ENCODE data around the gene BTK.
A peak's percentile ranks its signal among the peaks of the same experiment; 100 is the strongest.

BTK gene

DNA sequence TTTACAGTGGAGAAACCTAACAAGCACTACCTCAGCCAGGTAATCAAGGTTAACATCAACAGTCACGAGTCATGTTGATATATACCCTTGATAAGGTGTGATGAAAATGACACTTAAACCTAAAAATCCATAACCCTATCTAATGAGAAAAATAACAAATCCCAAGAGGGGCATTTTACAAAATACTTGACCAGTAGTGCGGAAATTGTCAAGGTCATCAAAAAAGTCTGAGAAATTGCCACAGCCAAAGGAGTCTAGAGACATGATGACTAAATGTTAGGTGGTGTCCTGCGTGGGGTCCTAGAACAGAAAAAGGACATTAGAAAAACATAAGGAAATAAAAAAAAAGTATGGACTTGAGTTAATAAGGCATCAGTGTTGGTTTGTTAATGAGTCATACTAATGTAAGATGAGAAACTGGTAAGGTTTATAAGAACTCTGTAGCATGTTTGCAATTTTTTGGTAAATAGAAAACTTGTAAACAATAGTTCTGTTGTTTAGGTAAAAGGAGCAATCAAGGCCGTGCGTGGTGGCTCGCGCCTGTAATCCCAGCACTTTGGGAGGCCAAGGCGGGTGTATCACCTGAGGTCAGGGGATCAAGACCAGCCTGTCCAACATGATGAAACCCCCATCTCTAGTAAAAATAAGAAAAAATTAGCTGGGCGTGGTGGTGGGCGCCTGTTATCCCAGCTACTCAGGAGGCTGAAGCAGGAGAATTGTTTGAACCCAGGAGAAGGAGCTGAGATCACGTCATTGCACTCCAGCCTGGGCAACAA lies 7.7 kb upstream of the BTK start:
- no peak for DNase-seq

- no peak for DNase-seq
These were observed 5.8 kb upstream of the BTK start for GRCh38 chrX:101391831-101392230.

DNA sequence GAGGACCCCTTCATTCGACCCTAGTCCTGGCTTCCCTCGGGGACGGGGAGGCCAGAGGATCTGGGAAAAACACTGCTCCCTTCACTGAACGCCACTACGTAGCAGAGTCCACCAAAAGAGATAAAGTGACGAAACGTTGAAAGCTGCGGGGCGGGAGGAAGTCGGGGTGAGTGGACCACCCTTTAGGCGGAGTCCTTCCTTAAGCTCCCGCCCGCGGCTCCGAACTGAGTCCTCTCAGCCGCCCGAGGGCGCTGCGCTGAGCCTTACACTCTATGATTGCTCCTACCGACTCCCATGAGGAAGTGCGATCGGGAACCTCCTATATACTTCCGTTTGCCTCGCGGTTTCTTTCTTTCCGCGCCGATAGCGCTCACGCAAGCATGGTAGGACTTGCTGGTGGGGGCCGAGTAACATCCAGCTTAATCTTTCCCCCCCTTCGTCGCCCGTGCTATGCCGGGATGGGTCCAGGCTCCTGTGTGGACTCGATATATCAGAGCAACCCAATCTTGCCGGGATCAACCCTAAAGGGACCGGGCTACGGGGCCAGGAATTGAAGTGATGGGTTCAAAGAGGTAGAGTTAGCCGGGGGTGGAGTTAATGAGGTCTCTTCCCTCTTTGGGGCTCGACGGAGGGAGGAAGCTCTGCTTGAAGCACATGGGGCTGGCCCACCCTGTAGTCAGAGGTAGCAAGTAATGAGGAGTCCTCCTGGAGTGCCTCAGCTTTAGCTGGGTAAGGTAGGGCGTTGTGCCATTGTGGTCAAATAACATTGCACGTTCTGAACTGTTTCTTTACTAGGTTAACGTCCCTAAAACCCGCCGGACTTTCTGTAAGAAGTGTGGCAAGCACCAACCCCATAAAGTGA lies 4.9 kb upstream of the BTK start, which contains the start of gene RPL36A:
RPL36A (plus strand) TSS at position 348 of the 862 bp plus-strand sequence; CDS start at position 381, 33 bp downstream.
- peak; percentile 83 for DNase-seq

DNA sequence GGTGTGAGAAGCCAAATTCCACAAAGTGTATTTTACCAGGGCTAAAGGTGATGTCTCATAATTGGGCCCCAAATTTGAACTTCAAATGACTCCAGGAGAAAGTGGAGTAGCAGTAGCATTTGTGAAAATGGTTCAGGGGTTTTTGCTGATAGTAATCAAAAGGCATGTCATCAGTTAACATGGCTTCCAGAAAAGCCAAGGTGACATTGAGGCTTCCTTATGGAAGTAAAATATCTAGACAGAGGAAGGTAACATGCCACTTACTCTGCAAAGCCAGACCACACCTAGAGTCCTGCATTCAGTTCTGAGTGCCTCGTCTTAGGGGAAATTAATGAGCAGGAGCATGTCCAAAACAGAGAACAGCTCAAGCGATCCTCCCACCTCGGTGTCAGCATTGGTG lies 2.6 kb upstream of the BTK start:
- no peak for DNase-seq

DNA sequence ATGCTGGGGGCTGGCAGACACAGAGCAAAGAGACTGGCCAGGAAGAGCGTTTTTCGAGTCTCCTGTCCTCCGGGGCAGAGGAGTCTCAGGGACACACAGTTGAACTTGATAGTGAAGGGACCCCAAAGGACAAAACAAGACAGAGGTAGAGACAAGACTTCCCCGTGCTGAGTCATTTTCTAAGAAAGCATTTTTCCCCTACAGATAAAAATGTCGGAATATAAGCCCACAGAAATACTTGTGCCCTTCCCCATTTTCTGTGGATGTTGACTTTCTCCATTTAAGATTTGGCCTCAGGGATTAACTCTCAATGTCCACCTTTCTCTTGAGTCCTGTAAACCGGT lies 523 bp upstream of the BTK start:
- DNase-seq: no peak

DNA sequence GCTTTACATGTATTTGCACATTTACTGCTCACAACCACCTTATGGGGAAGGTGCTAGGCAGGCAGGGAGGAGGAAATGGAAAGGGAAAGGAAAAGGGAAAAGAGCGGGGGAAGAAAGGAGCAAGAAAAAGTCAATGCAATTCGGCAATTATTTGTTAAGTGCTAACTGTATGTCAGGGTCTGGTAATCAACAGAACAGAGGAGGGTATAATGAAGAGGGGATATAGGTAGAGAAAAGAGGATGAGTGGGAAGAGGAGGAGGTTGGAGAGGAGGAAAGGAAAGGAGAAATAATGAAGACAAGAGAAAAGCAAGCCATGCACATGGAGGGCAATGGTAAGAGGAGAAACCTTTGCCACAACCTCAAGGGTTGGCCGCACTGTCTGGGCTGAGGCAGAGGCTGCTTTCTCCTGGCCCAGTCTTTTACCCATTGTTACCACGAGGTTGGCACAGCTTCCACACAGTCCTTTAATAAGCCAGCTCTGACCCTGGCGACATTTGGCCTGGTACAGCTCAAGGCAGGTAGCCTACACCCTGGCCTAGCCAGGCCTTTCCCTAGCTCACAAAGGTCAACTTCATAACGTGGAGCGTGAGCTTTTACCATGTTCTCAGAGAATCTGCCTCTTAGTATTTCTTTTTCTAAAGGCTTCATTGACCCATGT lies 836 bp downstream of the BTK start:
- no peak for DNase-seq

GRCh38 chrX:101383679-101384205 lies 2.2 kb downstream of the BTK start:
- no peak for DNase-seq

DNA sequence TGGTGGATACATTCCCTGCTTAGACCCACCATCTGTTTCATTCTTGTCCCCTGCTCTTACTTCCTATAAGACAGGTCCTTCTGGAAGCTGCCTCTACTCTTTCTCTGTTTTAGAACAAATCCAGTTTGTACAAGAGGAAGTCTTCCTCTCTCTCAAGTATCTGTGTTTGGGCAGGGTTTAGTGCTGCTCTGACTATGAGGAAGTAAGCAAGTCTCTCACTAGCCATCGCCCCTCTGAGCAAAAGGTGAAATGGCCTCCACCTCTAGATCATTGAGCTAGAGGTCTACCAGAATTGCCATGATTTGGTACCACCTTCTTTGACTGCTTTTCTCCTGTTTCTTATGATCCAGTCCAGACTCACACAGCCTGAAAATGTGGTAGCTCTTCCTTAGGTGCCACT lies 8.4 kb downstream of the BTK start:
- DNase-seq: no peak

GRCh38 chrX:101370888-101371504 lies 15.0 kb downstream of the BTK start:
- no peak for DNase-seq

- DNase-seq: no peak
These were observed 16.3 kb downstream of the BTK start for GRCh38 chrX:101369687-101370086.

DNA sequence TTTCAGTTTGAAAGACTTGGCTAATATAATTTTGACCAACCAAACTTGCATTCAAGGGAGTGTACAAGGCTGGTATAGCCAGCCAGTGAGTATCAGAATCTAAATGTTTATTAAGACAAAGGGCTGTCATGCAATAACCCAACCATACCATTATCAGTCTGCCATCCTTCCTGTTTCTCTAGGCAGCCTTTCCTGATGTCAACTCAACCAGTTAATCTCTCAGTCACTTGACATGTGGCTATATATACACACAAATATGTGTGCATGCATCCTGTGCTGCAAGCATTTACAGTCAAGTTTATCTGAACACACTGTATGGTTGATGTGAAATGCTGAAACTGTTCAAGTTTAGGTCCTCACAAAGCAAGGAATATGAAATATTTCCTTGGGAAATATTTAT lies 17.2 kb downstream of the BTK start:
- no peak for DNase-seq

DNA sequence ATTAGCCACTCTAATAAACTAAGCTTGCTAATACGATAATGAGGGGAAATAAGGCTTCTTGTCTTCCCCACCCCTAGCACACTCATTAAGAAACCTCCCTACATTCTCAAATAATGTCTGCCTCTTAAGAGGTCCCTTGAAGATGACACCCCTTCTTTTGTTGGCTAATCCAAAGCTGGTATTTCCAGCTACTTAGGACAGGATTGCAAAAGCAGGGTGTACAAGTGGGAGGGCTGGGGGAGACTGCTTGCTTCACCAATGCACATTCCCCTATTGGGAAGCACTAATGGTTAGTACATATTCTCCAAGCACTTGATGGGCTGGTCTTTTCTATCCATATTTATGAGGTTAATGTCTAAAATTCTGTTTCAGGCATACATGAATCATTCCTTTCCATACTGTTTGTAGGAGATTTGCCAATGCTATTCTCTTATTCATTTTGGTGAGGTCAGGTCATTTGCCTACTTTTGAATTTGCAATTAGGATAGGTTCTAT lies 20.6 kb downstream of the BTK start:
- DNase-seq: no peak

DNA sequence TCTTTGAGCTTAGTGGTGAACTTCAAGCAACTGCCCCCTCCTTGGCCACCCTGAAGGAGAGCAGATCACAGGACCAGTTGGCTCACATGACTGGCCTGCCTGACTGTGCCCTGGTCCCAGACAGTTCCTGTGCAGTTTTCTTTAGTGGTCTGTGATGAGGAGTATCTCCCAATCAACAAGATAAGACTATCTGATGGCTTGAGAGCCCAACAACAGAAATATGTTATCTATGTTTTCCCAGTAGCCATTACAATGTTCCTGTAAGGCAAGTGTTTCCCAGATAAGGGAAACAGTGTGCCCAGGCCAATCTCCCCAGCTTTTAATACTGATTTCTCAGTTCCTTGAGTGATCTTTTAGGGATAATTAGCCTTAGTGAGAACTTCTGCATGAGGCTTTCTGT lies 23.2 kb downstream of the BTK start:
- DNase-seq: no peak

DNA sequence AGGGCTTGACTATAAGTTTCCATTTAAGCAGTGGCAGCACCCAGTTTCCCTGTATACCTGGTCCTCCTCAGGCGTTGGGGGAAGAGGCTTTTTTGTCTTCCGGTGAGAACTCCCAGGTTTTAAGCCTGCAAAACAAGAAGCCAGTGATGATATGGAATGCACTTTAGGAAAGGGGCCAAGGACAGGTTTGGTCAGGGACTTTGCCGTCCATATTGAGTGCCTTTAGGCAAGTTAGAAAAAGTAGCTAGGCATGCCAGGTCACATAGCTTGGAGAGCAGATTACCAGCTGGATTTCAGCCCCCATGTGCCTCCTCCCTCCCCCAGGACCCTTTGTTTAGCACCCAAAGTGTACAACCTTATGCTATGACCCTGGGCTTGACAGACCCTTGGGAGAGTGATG lies 23.9 kb downstream of the BTK start:
- no peak for DNase-seq

- no peak for DNase-seq
These were observed 25.6 kb downstream of the BTK start for GRCh38 chrX:101360390-101360789.

DNA sequence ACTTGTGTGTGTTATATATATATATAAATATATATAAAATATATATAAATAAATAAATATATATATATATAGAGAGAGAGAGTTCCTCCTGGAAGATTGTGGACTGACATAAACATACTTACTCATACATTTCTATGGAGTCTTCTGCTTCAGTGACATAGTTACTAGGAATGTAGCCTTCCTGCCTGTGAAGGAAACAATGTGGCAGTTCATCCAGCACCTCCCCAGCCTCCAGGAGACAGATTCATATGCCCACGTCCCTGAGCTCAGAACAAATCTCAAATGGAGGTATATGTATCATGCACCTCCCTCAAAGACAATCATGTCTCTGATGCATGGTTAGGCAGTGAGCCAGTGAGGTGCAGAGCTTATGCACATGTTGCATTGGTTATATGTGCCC lies 26.0 kb downstream of the BTK start:
- no peak for DNase-seq

DNA sequence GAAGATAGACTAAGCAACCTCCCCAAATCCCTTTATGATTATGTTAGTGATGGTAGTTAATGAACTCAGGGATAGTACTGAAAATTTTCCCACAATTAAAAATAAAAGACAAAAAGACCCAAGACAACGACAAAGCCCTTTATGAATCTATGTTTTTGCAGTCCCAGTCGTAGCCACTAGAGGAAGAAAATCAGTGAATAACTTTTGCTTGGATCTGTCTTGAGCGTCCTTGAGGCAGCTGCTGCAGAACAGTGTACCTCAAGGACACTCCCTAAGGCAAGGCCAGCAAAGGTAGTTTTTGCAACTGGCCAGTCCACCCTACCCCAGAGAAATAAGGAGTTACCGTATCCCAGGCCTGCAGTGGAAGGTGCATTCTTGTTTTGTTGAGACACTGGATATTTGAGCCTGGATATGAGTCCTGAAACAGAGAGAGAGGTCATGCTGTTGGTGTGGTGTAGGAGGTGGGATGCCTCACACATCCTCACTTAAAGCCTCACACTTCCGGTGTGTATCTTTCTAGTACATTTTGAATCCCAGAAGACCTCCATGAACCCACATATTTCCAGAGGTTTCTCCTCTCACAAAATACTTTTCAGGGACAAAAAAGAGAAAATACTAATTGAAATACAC lies 28.7 kb downstream of the BTK start:
- DNase-seq: no peak

DNA sequence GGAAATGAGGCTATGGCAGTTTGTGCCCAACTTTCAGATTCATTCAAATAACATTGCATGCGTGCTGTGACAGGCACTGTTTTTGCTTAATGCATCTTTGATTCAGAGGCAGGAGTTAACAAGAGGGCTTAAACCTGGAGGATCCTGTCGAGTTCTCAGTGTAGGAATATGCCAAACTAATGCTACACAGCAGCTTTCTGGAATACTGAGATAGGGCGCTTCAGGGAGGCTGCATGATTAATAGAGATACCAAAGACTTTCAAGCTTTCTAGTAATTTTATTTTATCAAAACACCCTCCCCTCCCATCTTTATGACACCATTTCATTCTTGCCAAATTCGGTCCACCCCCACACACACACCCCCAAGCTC lies 36.8 kb downstream of the BTK start:
- DNase-seq: no peak

GRCh38 chrX:101348452-101349192 lies 37.4 kb downstream of the BTK start, which contains the start of gene TIMM8A:
TIMM8A (minus strand) TSS chrX:101348742; CDS start chrX:101348664, 78 bp downstream.
- peak; percentile 74 for DNase-seq

- DNase-seq: no peak
These were observed 38.0 kb downstream of the BTK start for GRCh38 chrX:101347859-101348451.

DNA sequence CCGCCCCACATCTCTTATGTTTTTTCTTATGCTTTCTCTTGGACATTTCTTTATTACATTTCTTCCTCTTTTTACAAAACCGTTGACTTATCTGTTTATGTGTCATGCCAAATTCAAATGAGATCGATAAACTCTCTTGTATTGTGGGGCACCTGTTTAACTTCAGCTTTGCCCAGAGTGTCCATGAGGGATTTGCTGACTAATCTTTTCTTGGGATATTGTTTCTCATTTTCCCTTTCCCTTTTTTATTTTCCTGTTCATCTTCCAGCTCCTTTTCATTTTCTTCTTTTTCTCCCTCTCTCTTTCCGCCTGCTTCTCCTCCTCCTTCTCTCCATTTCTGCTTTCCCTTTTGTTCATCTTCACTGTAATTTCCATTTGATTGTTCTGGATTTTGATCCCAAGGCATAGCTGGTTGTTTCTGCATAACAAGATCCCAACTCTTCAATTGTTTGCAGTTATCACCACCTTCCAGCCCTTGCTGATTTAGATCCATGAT lies 48.2 kb downstream of the BTK start:
- DNase-seq: no peak

Measured in midbrain (tissue), 1 donor.